ENCODE data around the gene LINGO1. TPM values are rescaled to one million over a fixed set of nuclear protein-coding genes. Genes with fewer than 3 reads are reported as not detected.

Gene LINGO1
- total and polyA plus RNA-seq, 2 of the 8 experiments (the other 6 are each of a cell fraction or from before 2014, with no cell fraction given), result 57.1 to 114 TPM

DNA sequence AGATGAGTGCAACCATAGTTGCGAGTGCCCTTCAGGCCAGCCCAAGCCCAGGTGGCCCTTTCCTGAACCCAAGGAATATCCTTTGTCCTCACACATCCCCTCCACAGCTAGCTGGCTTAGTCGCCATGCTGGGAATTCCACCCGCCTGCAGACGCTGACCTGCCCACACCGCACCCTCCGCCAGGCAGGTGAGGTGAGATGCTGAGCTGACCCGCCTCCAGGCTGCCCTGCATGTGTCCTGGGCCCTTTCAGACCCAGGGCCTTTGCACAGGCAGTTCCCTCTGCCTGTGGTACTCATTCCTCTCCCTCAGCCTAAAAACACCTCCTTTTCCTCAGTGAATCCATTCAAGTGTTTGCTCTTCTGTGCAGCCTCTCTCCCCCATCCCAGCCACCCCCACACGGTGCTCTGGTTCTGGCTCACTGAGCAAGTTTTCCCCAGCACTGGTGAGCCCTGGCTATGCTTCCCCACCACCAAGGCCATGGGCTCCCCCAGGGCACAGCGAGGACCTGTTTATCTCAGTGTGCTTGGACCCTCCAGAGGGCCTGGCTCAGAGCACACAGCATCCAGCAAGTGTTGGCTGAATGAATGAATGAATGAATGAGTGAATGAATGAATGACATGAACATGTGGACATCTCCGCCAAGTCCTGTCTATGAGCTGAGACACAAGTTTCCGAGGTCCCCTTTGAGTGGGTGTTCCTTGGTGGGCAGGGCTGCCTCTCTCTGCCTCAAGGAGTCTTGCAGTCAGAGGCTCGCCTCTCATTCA lies 33.0 kb upstream of the LINGO1 start (continued):
- TF ChIP-seq, protein P1, sequence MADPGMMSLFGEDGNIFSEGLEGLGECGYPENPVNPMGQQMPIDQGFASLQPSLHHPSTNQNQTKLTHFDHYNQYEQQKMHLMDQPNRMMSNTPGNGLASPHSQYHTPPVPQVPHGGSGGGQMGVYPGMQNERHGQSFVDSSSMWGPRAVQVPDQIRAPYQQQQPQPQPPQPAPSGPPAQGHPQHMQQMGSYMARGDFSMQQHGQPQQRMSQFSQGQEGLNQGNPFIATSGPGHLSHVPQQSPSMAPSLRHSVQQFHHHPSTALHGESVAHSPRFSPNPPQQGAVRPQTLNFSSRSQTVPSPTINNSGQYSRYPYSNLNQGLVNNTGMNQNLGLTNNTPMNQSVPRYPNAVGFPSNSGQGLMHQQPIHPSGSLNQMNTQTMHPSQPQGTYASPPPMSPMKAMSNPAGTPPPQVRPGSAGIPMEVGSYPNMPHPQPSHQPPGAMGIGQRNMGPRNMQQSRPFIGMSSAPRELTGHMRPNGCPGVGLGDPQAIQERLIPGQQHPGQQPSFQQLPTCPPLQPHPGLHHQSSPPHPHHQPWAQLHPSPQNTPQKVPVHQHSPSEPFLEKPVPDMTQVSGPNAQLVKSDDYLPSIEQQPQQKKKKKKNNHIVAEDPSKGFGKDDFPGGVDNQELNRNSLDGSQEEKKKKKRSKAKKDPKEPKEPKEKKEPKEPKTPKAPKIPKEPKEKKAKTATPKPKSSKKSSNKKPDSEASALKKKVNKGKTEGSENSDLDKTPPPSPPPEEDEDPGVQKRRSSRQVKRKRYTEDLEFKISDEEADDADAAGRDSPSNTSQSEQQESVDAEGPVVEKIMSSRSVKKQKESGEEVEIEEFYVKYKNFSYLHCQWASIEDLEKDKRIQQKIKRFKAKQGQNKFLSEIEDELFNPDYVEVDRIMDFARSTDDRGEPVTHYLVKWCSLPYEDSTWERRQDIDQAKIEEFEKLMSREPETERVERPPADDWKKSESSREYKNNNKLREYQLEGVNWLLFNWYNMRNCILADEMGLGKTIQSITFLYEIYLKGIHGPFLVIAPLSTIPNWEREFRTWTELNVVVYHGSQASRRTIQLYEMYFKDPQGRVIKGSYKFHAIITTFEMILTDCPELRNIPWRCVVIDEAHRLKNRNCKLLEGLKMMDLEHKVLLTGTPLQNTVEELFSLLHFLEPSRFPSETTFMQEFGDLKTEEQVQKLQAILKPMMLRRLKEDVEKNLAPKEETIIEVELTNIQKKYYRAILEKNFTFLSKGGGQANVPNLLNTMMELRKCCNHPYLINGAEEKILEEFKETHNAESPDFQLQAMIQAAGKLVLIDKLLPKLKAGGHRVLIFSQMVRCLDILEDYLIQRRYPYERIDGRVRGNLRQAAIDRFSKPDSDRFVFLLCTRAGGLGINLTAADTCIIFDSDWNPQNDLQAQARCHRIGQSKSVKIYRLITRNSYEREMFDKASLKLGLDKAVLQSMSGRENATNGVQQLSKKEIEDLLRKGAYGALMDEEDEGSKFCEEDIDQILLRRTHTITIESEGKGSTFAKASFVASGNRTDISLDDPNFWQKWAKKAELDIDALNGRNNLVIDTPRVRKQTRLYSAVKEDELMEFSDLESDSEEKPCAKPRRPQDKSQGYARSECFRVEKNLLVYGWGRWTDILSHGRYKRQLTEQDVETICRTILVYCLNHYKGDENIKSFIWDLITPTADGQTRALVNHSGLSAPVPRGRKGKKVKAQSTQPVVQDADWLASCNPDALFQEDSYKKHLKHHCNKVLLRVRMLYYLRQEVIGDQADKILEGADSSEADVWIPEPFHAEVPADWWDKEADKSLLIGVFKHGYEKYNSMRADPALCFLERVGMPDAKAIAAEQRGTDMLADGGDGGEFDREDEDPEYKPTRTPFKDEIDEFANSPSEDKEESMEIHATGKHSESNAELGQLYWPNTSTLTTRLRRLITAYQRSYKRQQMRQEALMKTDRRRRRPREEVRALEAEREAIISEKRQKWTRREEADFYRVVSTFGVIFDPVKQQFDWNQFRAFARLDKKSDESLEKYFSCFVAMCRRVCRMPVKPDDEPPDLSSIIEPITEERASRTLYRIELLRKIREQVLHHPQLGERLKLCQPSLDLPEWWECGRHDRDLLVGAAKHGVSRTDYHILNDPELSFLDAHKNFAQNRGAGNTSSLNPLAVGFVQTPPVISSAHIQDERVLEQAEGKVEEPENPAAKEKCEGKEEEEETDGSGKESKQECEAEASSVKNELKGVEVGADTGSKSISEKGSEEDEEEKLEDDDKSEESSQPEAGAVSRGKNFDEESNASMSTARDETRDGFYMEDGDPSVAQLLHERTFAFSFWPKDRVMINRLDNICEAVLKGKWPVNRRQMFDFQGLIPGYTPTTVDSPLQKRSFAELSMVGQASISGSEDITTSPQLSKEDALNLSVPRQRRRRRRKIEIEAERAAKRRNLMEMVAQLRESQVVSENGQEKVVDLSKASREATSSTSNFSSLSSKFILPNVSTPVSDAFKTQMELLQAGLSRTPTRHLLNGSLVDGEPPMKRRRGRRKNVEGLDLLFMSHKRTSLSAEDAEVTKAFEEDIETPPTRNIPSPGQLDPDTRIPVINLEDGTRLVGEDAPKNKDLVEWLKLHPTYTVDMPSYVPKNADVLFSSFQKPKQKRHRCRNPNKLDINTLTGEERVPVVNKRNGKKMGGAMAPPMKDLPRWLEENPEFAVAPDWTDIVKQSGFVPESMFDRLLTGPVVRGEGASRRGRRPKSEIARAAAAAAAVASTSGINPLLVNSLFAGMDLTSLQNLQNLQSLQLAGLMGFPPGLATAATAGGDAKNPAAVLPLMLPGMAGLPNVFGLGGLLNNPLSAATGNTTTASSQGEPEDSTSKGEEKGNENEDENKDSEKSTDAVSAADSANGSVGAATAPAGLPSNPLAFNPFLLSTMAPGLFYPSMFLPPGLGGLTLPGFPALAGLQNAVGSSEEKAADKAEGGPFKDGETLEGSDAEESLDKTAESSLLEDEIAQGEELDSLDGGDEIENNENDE (IDR thresholded peaks at IDR 0.05; ENCODE audit: insufficient replicate concordance, low read length), result no peak
- TF ChIP-seq EP300 (IDR thresholded peaks at IDR 0.05; ENCODE audit: borderline replicate concordance in 1 of 2, low read depth in 2 of 2, low read length in 2 of 2) (no peak), TAF7 (optimal IDR thresholded peaks at IDR 0.05; ENCODE audit: borderline replicate concordance, low read depth, low read length) (no peak), SIRT6 (IDR thresholded peaks at IDR 0.05; ENCODE audit: low read length) (no peak), BACH1 (IDR thresholded peaks at IDR 0.05; ENCODE audit: low read length) (no peak)
- TF ChIP-seq, protein P2, sequence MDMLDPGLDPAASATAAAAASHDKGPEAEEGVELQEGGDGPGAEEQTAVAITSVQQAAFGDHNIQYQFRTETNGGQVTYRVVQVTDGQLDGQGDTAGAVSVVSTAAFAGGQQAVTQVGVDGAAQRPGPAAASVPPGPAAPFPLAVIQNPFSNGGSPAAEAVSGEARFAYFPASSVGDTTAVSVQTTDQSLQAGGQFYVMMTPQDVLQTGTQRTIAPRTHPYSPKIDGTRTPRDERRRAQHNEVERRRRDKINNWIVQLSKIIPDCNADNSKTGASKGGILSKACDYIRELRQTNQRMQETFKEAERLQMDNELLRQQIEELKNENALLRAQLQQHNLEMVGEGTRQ (IDR thresholded peaks at IDR 0.05; ENCODE audit: low read length), result no peak
- TF ChIP-seq, protein P3, sequence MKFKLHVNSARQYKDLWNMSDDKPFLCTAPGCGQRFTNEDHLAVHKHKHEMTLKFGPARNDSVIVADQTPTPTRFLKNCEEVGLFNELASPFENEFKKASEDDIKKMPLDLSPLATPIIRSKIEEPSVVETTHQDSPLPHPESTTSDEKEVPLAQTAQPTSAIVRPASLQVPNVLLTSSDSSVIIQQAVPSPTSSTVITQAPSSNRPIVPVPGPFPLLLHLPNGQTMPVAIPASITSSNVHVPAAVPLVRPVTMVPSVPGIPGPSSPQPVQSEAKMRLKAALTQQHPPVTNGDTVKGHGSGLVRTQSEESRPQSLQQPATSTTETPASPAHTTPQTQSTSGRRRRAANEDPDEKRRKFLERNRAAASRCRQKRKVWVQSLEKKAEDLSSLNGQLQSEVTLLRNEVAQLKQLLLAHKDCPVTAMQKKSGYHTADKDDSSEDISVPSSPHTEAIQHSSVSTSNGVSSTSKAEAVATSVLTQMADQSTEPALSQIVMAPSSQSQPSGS (IDR thresholded peaks at IDR 0.05; ENCODE audit: low read length), result no peak

All from H1 (cell line).